H9 (cell line): ENCODE measurements around the gene NTSR1. TPM values are rescaled to one million over a fixed set of nuclear protein-coding genes. Genes with fewer than 3 reads are reported as not detected.

Source experiments
- DNase-seq: peaks from one replicate; pipeline ENCODE4 v3.0.0-alpha.2; 2017
- H2AFZ ChIP-seq: one replicate; pipeline ENCODE4 v1.6.1; 2013; ENCODE audit warnings: mild to moderate bottlenecking, low read length, control low read depth, moderate library complexity
- H2AK5ac ChIP-seq: 2 replicates; pipeline ENCODE4 v1.6.1; 2013; ENCODE audit warnings: low read length, control low read depth, mixed read lengths; ENCODE audit not compliant: insufficient read length
- H2BK120ac ChIP-seq: one replicate; pipeline ENCODE4 v1.6.1; 2013; ENCODE audit warnings: low read depth, mild to moderate bottlenecking, low read length, control low read depth, inconsistent platforms; ENCODE audit not compliant: poor library complexity, severe bottlenecking
- H2BK12ac ChIP-seq: 2 replicates; pipeline ENCODE4 v1.6.1; 2013; ENCODE audit warnings: low read length, control low read depth, mixed read lengths, low read depth; ENCODE audit not compliant: insufficient read length
- H2BK15ac ChIP-seq: 2 replicates; pipeline ENCODE4 v1.6.1; 2013; ENCODE audit warnings: low read depth, low read length, control low read depth
- H2BK20ac ChIP-seq: one replicate; pipeline ENCODE4 v1.6.1; 2013; ENCODE audit warnings: low read depth, mild to moderate bottlenecking, low read length, control low read depth, inconsistent platforms; ENCODE audit not compliant: poor library complexity, severe bottlenecking
- H2BK5ac ChIP-seq: 2 replicates; pipeline ENCODE4 v1.6.1; 2013; ENCODE audit warnings: low read length, control low read depth, mixed read lengths; ENCODE audit not compliant: insufficient read length
- H3K14ac ChIP-seq: 2 replicates; pipeline ENCODE4 v1.6.1; 2013; ENCODE audit warnings: low read length, control low read depth; ENCODE audit not compliant: insufficient read depth
- H3K18ac ChIP-seq: 2 replicates; pipeline ENCODE4 v1.6.1; 2013; ENCODE audit warnings: low read depth, mild to moderate bottlenecking, mixed read lengths, low read length, control low read depth; ENCODE audit not compliant: insufficient read length
- H3K23ac ChIP-seq: 2 replicates; pipeline ENCODE4 v1.6.1; 2013; ENCODE audit warnings: low read length, control low read depth, mixed read lengths, low read depth; ENCODE audit not compliant: insufficient read length
- H3K23me2 ChIP-seq: 2 replicates; pipeline ENCODE4 v1.6.1; 2013; ENCODE audit warnings: low read depth, mild to moderate bottlenecking, mixed read lengths, low read length, control low read depth; ENCODE audit not compliant: insufficient read length, poor library complexity, severe bottlenecking
- H3K27ac ChIP-seq: 2 replicates; pipeline ENCODE4 v1.5.1; 2013; ENCODE audit warnings: low read length, control low read depth, mixed read lengths, low read depth; ENCODE audit not compliant: insufficient read length
- H3K27me3 ChIP-seq: 2 replicates; pipeline ENCODE4 v1.6.1; 2013; ENCODE audit warnings: low read length, control low read depth, inconsistent platforms; ENCODE audit not compliant: insufficient read depth
- H3K4ac ChIP-seq: 2 replicates; pipeline ENCODE4 v1.6.1; 2013; ENCODE audit warnings: low read depth, mild to moderate bottlenecking, control low read depth, inconsistent platforms, low read length, moderate library complexity
- H3K4me1 ChIP-seq: 2 replicates; pipeline ENCODE4 v1.6.1; 2013; ENCODE audit warnings: low read length, control low read depth, inconsistent platforms; ENCODE audit not compliant: insufficient read depth
- H3K4me2 ChIP-seq: 2 replicates; pipeline ENCODE4 v1.6.1; 2013; ENCODE audit warnings: low read length, control low read depth, mixed read lengths; ENCODE audit not compliant: insufficient read length, insufficient read depth
- H3K56ac ChIP-seq: 2 replicates; pipeline ENCODE4 v1.6.1; 2013; ENCODE audit warnings: low read depth, mild to moderate bottlenecking, mixed read lengths, low read length, control low read depth; ENCODE audit not compliant: insufficient read length
- H3K79me1 ChIP-seq: 2 replicates; pipeline ENCODE4 v1.6.1; 2013; ENCODE audit warnings: low read depth, mild to moderate bottlenecking, moderate library complexity, low read length, control low read depth, inconsistent platforms; ENCODE audit not compliant: insufficient read depth, poor library complexity, severe bottlenecking
- H3K79me2 ChIP-seq: 2 replicates; pipeline ENCODE4 v1.6.1; 2013; ENCODE audit warnings: low read length, control low read depth, inconsistent platforms; ENCODE audit not compliant: insufficient read depth
- H3K9ac ChIP-seq: 2 replicates; pipeline ENCODE4 v1.6.1; 2013; ENCODE audit warnings: low read length, control low read depth, mixed read lengths; ENCODE audit not compliant: insufficient read length; ENCODE audit errors: extremely low read depth
- H3K9me3 ChIP-seq: one replicate; pipeline ENCODE4 v1.6.1; 2013; ENCODE audit warnings: low read depth, low read length, inconsistent platforms; ENCODE audit not compliant: control insufficient read depth
- H3T11ph ChIP-seq: one replicate; pipeline ENCODE4 v1.6.1; 2013; ENCODE audit warnings: mild to moderate bottlenecking, low read length, control low read depth, inconsistent platforms
- H4K20me1 ChIP-seq: one replicate; pipeline ENCODE4 v1.6.1; 2013; ENCODE audit not compliant: control insufficient read depth, insufficient read length, insufficient read depth
- H4K5ac ChIP-seq: 2 replicates; pipeline ENCODE4 v1.6.1; 2013; ENCODE audit warnings: low read depth, mild to moderate bottlenecking, mixed read lengths, low read length, control low read depth; ENCODE audit not compliant: insufficient read length
- H4K8ac ChIP-seq: replicated peaks from 2 replicates; pipeline ENCODE4 v1.6.1; 2013; ENCODE audit warnings: low read length, control low read depth, mixed read lengths, low read depth; ENCODE audit not compliant: insufficient read length
- H4K91ac ChIP-seq: 2 replicates; pipeline ENCODE4 v1.6.1; 2013; ENCODE audit warnings: low read depth, mild to moderate bottlenecking, moderate library complexity, mixed read lengths, low read length, control low read depth; ENCODE audit not compliant: insufficient read length
- H3K27ac Mint-ChIP-seq, 3 experiments: 2 replicates in 2 of 3; 3 replicates in 1 of 3; pipeline ENCODE4 v1.8.0; 2020 to 2021; ENCODE audit warnings: mixed read lengths in 3 of 3, mild to moderate bottlenecking in 1 of 3, moderate library complexity in 1 of 3
- H3K27me3 Mint-ChIP-seq: 2 replicates; pipeline ENCODE4 v1.8.0; 2021; ENCODE audit warnings: low read depth, mild to moderate bottlenecking, moderate library complexity, mixed read lengths
- H3K36me3 Mint-ChIP-seq, 3 experiments: 2 replicates in 2 of 3; 3 replicates in 1 of 3; pipeline ENCODE4 v1.8.0; 2020 to 2021; ENCODE audit warnings: low read depth in 3 of 3, mixed read lengths in 3 of 3; ENCODE audit not compliant: insufficient read depth in 1 of 3
- H3K4me1 Mint-ChIP-seq, 2 experiments: 2 replicates each; pipeline ENCODE4 v1.8.0; 2020; ENCODE audit warnings: mixed read lengths in 2 of 2
- H3K4me3 Mint-ChIP-seq, 2 experiments: 2 replicates in 1 of 2; 3 replicates in 1 of 2; pipeline ENCODE4 v1.8.0; 2020 to 2021; ENCODE audit warnings: mild to moderate bottlenecking in 2 of 2, mixed read lengths in 2 of 2, moderate library complexity in 1 of 2
- H3K9me3 Mint-ChIP-seq, 2 experiments: 2 replicates in 1 of 2; 3 replicates in 1 of 2; pipeline ENCODE4 v1.8.0; 2020; ENCODE audit warnings: mild to moderate bottlenecking in 2 of 2, mixed read lengths in 2 of 2, moderate library complexity in 1 of 2
- CTCF ChIP-seq: fragments of 200-600 bp; sonication (generic); conservative IDR thresholded peaks from 3 replicates; pipeline ENCODE4 v1.8.0; 2021; ENCODE audit warnings: antibody characterized with exemption, mild to moderate bottlenecking
- WGBS: extraction: QIAGEN DNeasy Blood & Tissue Kit; methylation state at CpG from one replicate; pipeline ENCODE4 v1.1.7; 2013; ENCODE audit warnings: missing lambda C conversion rate, low lambda C conversion rate, mixed read lengths; ENCODE audit not compliant: insufficient read length; ENCODE audit errors: extremely low coverage; 5-methylcytosine and 5-hydroxymethylcytosine counted together
- total RNA-seq: library from RNA; stranded (reverse); gene quantifications from 2 replicates; pipeline ENCODE4 v1.2.1, GENCODE V29; 2021

NTSR1 gene
- total RNA-seq, 1 experiment from 2014 or later: 0.11 TPM

- H3K27me3 ChIP-seq: no peaks in the 10 kb centered on the region
- WGBS: no CpG with 5 or more reads among the region's 26 CpGs
- H2BK20ac ChIP-seq: no peak overlapping the region
- no peak for DNase-seq
- peaks cover 19% of the 10 kb centered on the region for H3K27me3 Mint-ChIP-seq
- no peak overlapping the region for H2BK15ac ChIP-seq
- H3K9me3 Mint-ChIP-seq: no peaks in the 10 kb centered on the region; a peak in 1 of 5 replicates
- no peaks in the 10 kb centered on the region for H3K23me2 ChIP-seq
- no peaks in the 10 kb centered on the region for H3K79me2 ChIP-seq
- no peak overlapping the region for H4K91ac ChIP-seq
- no peak overlapping the region for H3K4me3 Mint-ChIP-seq
- no peak overlapping the region for H3T11ph ChIP-seq
- H3K4me2 ChIP-seq: no peak overlapping the region
- H3K9ac ChIP-seq: no peak overlapping the region
- no peak for TF ChIP-seq CTCF
- no peaks in the 10 kb centered on the region for H4K20me1 ChIP-seq
- no peak overlapping the region for H3K56ac ChIP-seq
- no peak overlapping the region for H2BK12ac ChIP-seq
- H3K79me1 ChIP-seq: no peaks in the 10 kb centered on the region
- H3K18ac ChIP-seq: no peak overlapping the region
- H2AK5ac ChIP-seq: no peak overlapping the region
- H3K4me1 ChIP-seq: no peaks in the 10 kb centered on the region
- H3K36me3 Mint-ChIP-seq: no peaks in the 10 kb centered on the region
- peaks cover 0 to 3% of the 10 kb centered on the region in 2 experiments; a peak in 1 of 4 replicates for H3K4me1 Mint-ChIP-seq
- H4K8ac ChIP-seq: no peak overlapping the region
- H3K23ac ChIP-seq: no peak overlapping the region
- H2BK5ac ChIP-seq: no peak overlapping the region
- H3K14ac ChIP-seq: no peak overlapping the region; the same call in 1 of the 2 replicates
- no peak overlapping the region for H3K27ac ChIP-seq
- no peak overlapping the region for H2BK120ac ChIP-seq
- H2AFZ ChIP-seq: no peak overlapping the region
- no peaks in the 10 kb centered on the region for H3K9me3 ChIP-seq
- no peak overlapping the region for H3K4ac ChIP-seq
- peak overlapping the region in 1 of 3 experiments; percentile 82; a peak in 1 of 7 replicates for H3K27ac Mint-ChIP-seq
- H4K5ac ChIP-seq: no peak overlapping the region
Observed at GRCh38 chr20:62760856-62761758, 52.5 kb downstream of the NTSR1 start.
